Stomach (tissue), 9 donors: Measurements from ENCODE around the gene CCL7. TPM values are rescaled to one million over a fixed set of nuclear protein-coding genes. Genes with fewer than 3 reads are reported as not detected.

Source experiments
- DNase-seq, 2 donors: peaks; one replicate each; pipeline versions ENCODE4 v3.0.0 to v3.0.0-alpha.2; 2013 to 2019
- H3K27ac ChIP-seq, 5 donors: fragments of 200-600 bp in 4 of 5; sonication (generic) in 4 of 5; one replicate each; pipeline ENCODE4 v1.5.1; 2013 to 2019; ENCODE audit warnings: mild to moderate bottlenecking in 1 of 5, moderate library complexity in 1 of 5
- H3K27me3 ChIP-seq, 3 donors: fragments of 200-600 bp; sonication (generic); one replicate each; pipeline ENCODE4 v1.5.1; 2017 to 2019; ENCODE audit warnings: mixed run types in 1 of 3
- H3K36me3 ChIP-seq, 4 donors: fragments of 200-600 bp; sonication (generic); 1 replicate in 3 of 4; 2 replicates in 1 of 4; pipeline ENCODE4 v1.5.1; 2016 to 2019
- H3K4me1 ChIP-seq, 4 donors: fragments of 200-600 bp; sonication (generic); one replicate each; pipeline ENCODE4 v1.5.1; 2016 to 2019
- H3K4me3 ChIP-seq, 4 donors: fragments of 200-600 bp; sonication (generic) in 3 of 4; one replicate each; pipeline ENCODE4 v1.5.1; 2016 to 2019; ENCODE audit warnings: mild to moderate bottlenecking in 1 of 4
- H3K9me3 ChIP-seq, 4 donors: fragments of 200-600 bp; sonication (generic); one replicate each; pipeline ENCODE4 v1.5.1; 2016 to 2019
- CTCF ChIP-seq, 7 experiments: fragments of 450-650 bp in 4 of 7; fragments of 200-600 bp in 3 of 7; sonication (generic) in 3 of 7; IDR thresholded peaks; one replicate each; pipeline ENCODE4 v1.5.1; 2016 to 2019; ENCODE audit warnings: antibody characterized with exemption in 7 of 7, control low read depth in 2 of 7, mild to moderate bottlenecking in 1 of 7
- EP300 ChIP-seq: sonication (generic); formaldehyde crosslinking; IDR thresholded peaks from one replicate; pipeline ENCODE4 v1.6.1; 2017; ENCODE audit warnings: antibody characterized with exemption
- POLR2A ChIP-seq, 4 donors: fragments of 450-650 bp; IDR thresholded peaks; one replicate each; pipeline ENCODE4 v1.6.1; 2016; ENCODE audit warnings: antibody characterized with exemption in 4 of 4, control low read depth in 2 of 4, mild to moderate bottlenecking in 1 of 4, moderate library complexity in 1 of 4
- POLR2AphosphoS5 ChIP-seq, 3 donors: sonication (generic); formaldehyde crosslinking; IDR thresholded peaks; one replicate each; pipeline ENCODE4 v1.6.1; 2016; ENCODE audit warnings: antibody characterized with exemption in 3 of 3
- WGBS, 5 donors: extraction: QIAGEN DNeasy Blood & Tissue Kit in 3 of 5; methylation state at CpG; one replicate each; pipeline versions ENCODE4 v1.1.5 to v1.1.7; 2013 to 2018; 5-methylcytosine and 5-hydroxymethylcytosine counted together
- intact Hi-C: fragments of 100-400 bp; cut with DNase I; formaldehyde crosslinking; loops from one replicate; pipeline ENCODE4 v1.15.1; 2023; ENCODE audit warnings: low total_unique reads
- polyA plus RNA-seq, 3 donors: library from polyadenylated mRNA; stranded (reverse); fragments of 200-250 nt; gene quantifications; one replicate each; pipeline ENCODE4 v1.2.3, GENCODE V29; 2013
- total RNA-seq, 5 donors: library from RNA; depleted of rRNA; stranded (reverse); fragments of >200 nt; gene quantifications; one replicate each; pipeline versions ENCODE4 v1.1.0 to v1.2.3, GENCODE V29; 2014 to 2016
- donor health status: healthy with polysubstance abuse.
- donor health status: Bipolar disorder and iron deficiency.
- donor health status: healthy.

CCL7 gene
- total and polyA plus RNA-seq, 8 donors = not detected

GRCh38 chr17:34248511-34249024, 21.5 kb upstream of the CCL7 start:
- Histone ChIP-seq H3K9me3 (no peaks in the 10 kb centered on the region), H3K27me3 (peaks cover 0 to 3% (median 0%) of the 10 kb centered on the region in 3 donors), H3K36me3 (no peaks in the 10 kb centered on the region), H3K4me3 (no peak overlapping the region), H3K27ac (peak overlapping the region in 4 of 5 donors; percentile 22 to 67 (median 50)), H3K4me1 (peaks cover 5 to 87% (median 53%) of the 10 kb centered on the region in 4 donors)
- TF ChIP-seq CTCF (IDR thresholded peaks at IDR 0.05) (no peak), POLR2A (IDR thresholded peaks at IDR 0.05) (no peak), EP300 (no peak), POLR2AphosphoS5 (IDR thresholded peaks at IDR 0.05) (peak in 1 of 3 donors; percentile 12)
- WGBS, 5 donors = 56 to 61% (median 57%) methylated on average over 6 of the region's 6 CpGs
- intact Hi-C loops = no loop called here
- DNase-seq = peak in 1 of 2 donors; percentile 30

GRCh38 chr17:34249061-34249460, 21.0 kb upstream of the CCL7 start:
- no peak for DNase-seq

GRCh38 chr17:34249478-34249877, 20.5 kb upstream of the CCL7 start:
- 30 to 73% (median 48%) methylated on average over 1 of the region's 1 CpG for WGBS, 5 donors
- H3K27me3 ChIP-seq = peaks cover 0 to 3% (median 0%) of the 10 kb centered on the region in 3 donors
- intact Hi-C loops = no loop called here
- no peaks in the 10 kb centered on the region for H3K36me3 ChIP-seq
- DNase-seq = no peak
- TF ChIP-seq CTCF (IDR thresholded peaks at IDR 0.05) (no peak), POLR2A (IDR thresholded peaks at IDR 0.05) (no peak), POLR2AphosphoS5 (IDR thresholded peaks at IDR 0.05) (no peak), EP300 (no peak)
- peak overlapping the region in 4 of 5 donors; percentile 22 to 67 (median 50) for H3K27ac ChIP-seq
- peaks cover 13 to 85% (median 62%) of the 10 kb centered on the region in 4 donors for H3K4me1 ChIP-seq
- H3K9me3 ChIP-seq = no peaks in the 10 kb centered on the region
- no peak overlapping the region for H3K4me3 ChIP-seq

More at GRCh38 chr17:34249061-34249460, 21.0 kb upstream of the CCL7 start:
- no peak overlapping the region for H3K4me3 ChIP-seq
- H3K27ac ChIP-seq = peak overlapping the region in 4 of 5 donors; percentile 22 to 67 (median 50)
- H3K4me1 ChIP-seq = peaks cover 10 to 85% (median 58%) of the 10 kb centered on the region in 4 donors
- no peaks in the 10 kb centered on the region for H3K36me3 ChIP-seq
- H3K27me3 ChIP-seq = peaks cover 0 to 3% (median 0%) of the 10 kb centered on the region in 3 donors
- WGBS, 5 donors = 23 to 50% (median 31%) methylated on average over 1 of the region's 1 CpG
- intact Hi-C loops = no loop called here
- no peaks in the 10 kb centered on the region for H3K9me3 ChIP-seq
- no peak for TF ChIP-seq POLR2A (IDR thresholded peaks at IDR 0.05)
- TF ChIP-seq CTCF (IDR thresholded peaks at IDR 0.05) = no peak
- no peak for TF ChIP-seq POLR2AphosphoS5 (IDR thresholded peaks at IDR 0.05)
- TF ChIP-seq EP300 = no peak

- TF ChIP-seq POLR2AphosphoS5 (IDR thresholded peaks at IDR 0.05) = no peak
- TF ChIP-seq CTCF (IDR thresholded peaks at IDR 0.05) = no peak
- no peak for TF ChIP-seq POLR2A (IDR thresholded peaks at IDR 0.05)
- TF ChIP-seq EP300 = no peak
- DNase-seq = no peak
- peaks cover 23 to 90% (median 71%) of the 10 kb centered on the region in 4 donors for H3K4me1 ChIP-seq
- H3K36me3 ChIP-seq = no peaks in the 10 kb centered on the region
- intact Hi-C loops = no loop called here
- peaks cover 0 to 3% (median 0%) of the 10 kb centered on the region in 3 donors for H3K27me3 ChIP-seq
- peak overlapping the region in 2 of 5 donors; percentile 84 to 87 for H3K27ac ChIP-seq
- no peak overlapping the region for H3K4me3 ChIP-seq
- H3K9me3 ChIP-seq = no peaks in the 10 kb centered on the region
- WGBS, 5 donors = 55 to 81% (median 74%) methylated on average over 3 of the region's 3 CpGs
These were observed 18.8 kb upstream of the CCL7 start for GRCh38 chr17:34251186-34251585.
